Ectodermal cell (in vitro differentiated cells): Measurements from ENCODE around the gene TENT5A.
A peak's percentile ranks its signal among the peaks of the same experiment; 100 is the strongest.

ENCODE experiments used
- H3K27ac ChIP-seq: 2 replicates; pipeline ENCODE4 v1.7.0; 2013; ENCODE audit warnings: mild to moderate bottlenecking, low read depth, low read length; ENCODE audit not compliant: insufficient read depth, poor library complexity, severe bottlenecking
- H3K27me3 ChIP-seq: 2 replicates; pipeline ENCODE4 v1.7.0; 2013; ENCODE audit warnings: mild to moderate bottlenecking, low read length; ENCODE audit not compliant: insufficient read depth, control insufficient read depth, poor library complexity, severe bottlenecking
- H3K36me3 ChIP-seq: one replicate; pipeline ENCODE4 v1.7.0; 2013; ENCODE audit warnings: low read length; ENCODE audit not compliant: control insufficient read depth, insufficient read depth
- H3K4me1 ChIP-seq: one replicate; pipeline ENCODE4 v1.7.0; 2013; ENCODE audit warnings: low read length; ENCODE audit not compliant: control insufficient read depth, insufficient read depth
- H3K4me3 ChIP-seq: 2 replicates; pipeline ENCODE4 v1.7.0; 2013; ENCODE audit warnings: low read depth, low read length, control low read depth; ENCODE audit not compliant: insufficient read depth
- H3K9me3 ChIP-seq: 2 replicates; pipeline ENCODE4 v1.7.0; 2013; ENCODE audit warnings: mild to moderate bottlenecking, low read length, moderate library complexity; ENCODE audit not compliant: control insufficient read depth
- WGBS, 2 experiments: methylation state at CpG; one replicate each; pipeline ENCODE4 v1.1.7; 2013; ENCODE audit warnings: missing lambda C conversion rate in 2 of 2; 5-methylcytosine and 5-hydroxymethylcytosine counted together

Gene TENT5A

DNA sequence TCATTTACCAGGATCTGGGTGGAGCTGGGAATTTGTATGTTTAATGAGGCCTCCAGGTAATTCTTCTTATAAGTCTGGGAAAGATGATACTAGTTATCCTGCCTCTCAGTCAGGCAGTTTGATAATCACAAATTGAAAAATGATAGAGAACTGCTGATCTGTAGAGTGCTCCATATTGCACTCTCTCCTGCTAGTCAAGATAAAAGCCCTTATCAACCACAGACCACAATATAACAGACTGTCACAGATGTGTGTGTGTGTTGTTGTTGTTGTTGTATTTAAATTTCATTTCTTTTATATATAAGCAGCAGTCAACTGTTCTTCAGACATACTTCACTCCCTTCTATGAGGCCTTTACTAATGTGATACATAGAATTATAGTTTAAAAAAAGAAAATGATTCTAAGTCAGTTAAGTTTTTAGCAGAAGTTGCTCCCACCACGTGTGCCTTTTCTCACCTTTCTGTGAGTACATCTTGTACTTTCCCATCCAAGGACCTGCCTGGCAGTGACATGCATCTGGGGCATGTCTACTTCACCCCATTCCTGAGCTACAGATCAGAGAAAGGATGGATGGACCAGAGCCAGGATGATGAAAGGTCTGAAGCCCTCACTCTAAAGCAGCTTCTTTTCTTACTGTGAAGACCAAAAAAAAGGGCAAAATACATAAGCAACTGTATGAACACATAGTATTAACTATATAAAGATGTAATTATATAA, 29.8 kb downstream of the TENT5A start:
- WGBS, 2 experiments, result 89 to 100% methylated on average over 1 of the region's 1 CpG
- H3K4me3 ChIP-seq, result no peak overlapping the region
- no peak overlapping the region for H3K27ac ChIP-seq
- H3K4me1 ChIP-seq, result no peaks in the 10 kb centered on the region
- H3K27me3 ChIP-seq, result no peaks in the 10 kb centered on the region
- no peaks in the 10 kb centered on the region for H3K9me3 ChIP-seq
- H3K36me3 ChIP-seq, result no peaks in the 10 kb centered on the region

DNA sequence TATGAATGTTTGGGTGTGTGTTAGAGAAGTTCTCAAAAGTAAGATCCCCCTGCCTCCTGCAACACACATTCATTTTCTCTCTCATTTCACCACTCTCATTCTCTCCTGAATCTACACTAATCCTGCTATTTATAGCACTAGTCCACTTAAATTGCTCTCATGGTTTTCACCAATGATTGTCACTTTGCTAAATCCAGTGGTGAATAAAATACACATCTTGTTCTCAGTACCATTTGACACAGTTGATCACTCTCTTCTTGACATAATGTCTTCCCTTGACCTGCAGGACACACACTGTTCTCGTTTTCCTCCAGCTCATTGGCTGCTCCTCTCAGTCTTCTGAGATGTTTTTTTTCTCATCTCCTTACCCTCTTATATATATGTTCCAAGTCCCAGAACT, 32.1 kb downstream of the TENT5A start:
- H3K9me3 ChIP-seq, result no peaks in the 10 kb centered on the region
- no peaks in the 10 kb centered on the region for H3K27me3 ChIP-seq
- H3K4me1 ChIP-seq, result no peaks in the 10 kb centered on the region
- no peak overlapping the region for H3K4me3 ChIP-seq
- no peak overlapping the region for H3K27ac ChIP-seq
- 87 to 97% methylated on average over 1 of the region's 1 CpG for WGBS, 2 experiments
- no peaks in the 10 kb centered on the region for H3K36me3 ChIP-seq

DNA sequence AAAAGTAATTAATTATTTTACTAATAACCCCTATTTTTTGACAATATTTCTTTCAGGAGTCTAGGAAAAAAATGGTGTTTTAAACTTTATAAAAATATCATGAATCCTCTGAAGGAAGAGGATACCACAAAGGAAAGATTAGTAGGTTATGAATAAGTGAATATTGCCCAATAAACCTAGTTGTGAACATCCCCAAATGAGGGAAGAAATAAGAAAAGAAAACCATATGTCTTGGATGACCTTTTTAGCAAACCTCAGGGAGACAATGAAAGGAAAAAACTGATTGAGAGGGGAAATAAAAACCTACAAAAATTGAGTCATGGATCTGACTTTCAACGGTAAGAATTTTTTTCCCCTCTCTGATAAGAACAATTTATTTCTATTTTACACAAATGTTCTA, 34.4 kb downstream of the TENT5A start:
- Histone ChIP-seq H3K36me3 (no peaks in the 10 kb centered on the region), H3K9me3 (no peaks in the 10 kb centered on the region), H3K4me1 (no peaks in the 10 kb centered on the region), H3K27me3 (no peaks in the 10 kb centered on the region), H3K27ac (no peak overlapping the region), H3K4me3 (no peak overlapping the region)
- 90% methylated on average over 1 of the region's 1 CpG; no CpG with 5 or more reads in 1 of the 2 experiments for WGBS, 2 experiments

DNA sequence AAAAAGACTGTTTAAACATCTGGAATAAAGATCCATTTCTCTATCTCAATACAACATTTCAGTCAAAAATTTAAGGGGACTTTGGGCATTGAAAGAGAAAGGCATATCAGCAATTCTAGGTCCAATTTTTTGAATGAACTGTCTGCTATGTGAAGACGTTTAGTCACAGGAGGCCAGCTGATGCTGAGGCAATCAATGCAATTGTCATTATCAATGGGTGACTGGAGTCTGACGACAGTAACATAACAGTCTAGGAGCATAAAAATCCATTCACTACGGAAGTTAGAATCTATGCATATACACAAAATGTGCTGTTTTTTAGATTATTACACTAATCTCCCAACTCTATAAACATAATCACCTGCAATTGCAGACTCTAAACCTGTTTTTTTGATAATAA, 37.8 kb downstream of the TENT5A start:
- 85 to 89% methylated on average over 2 to 3 of the region's 3 CpGs for WGBS, 2 experiments
- H3K27me3 ChIP-seq, result no peaks in the 10 kb centered on the region

DNA sequence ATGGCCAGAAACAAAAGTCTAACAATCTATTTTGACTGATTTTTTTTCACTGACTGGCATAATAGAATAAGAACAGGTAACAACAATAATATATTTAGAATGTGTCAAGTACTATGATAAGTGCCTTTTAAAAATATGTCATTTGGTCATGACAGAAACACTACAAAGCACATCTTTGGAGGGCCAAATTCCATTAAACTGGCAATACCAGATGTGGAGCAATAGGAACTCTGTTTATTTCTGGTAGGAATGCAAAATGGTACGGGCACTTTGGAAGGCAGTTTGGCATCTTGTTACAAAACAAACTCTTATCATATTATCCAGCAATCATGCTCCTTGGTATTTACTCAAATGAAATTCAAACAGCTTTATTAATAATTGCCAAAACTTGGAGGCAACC, 39.3 kb downstream of the TENT5A start:
- Histone ChIP-seq H3K9me3 (no peaks in the 10 kb centered on the region), H3K27ac (no peak overlapping the region), H3K4me3 (no peak overlapping the region), H3K4me1 (peaks cover 6% of the 10 kb centered on the region), H3K27me3 (no peaks in the 10 kb centered on the region), H3K36me3 (no peaks in the 10 kb centered on the region)
- 75 to 100% methylated on average over 1 of the region's 1 CpG for WGBS, 2 experiments

More for the DNA sequence above, 37.8 kb downstream of the TENT5A start:
- Histone ChIP-seq H3K4me1 (no peaks in the 10 kb centered on the region), H3K9me3 (no peaks in the 10 kb centered on the region), H3K36me3 (no peaks in the 10 kb centered on the region), H3K27ac (no peak overlapping the region), H3K4me3 (no peak overlapping the region)

DNA sequence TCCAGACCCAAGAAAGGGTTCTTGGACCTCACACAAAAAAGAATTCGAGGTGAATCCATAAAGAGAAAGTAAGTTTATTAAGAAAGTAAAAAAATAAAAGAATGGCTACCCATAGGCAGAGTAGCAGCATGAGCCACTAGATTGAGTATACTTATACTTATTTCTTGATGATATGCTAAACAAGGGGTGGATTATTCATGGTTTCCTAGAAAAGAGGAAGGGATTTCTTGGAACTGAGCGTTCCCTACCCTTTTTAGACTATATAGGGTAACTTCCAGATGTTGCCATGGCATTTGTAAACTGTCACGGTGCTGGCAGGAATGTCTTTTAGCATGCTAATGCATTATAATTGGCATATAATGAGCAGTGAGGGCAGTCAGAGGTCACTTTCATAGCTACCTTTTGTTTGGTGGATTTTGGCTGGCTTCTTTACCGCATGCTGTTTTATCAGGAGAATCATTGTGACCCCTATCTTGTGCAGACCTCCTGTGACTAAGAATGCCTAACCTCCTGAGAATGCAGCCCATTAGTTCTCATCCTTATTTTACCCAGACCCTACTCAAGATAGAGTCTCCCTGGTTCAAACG, 44.3 kb downstream of the TENT5A start:
- Histone ChIP-seq H3K36me3 (no peaks in the 10 kb centered on the region), H3K4me3 (no peak overlapping the region), H3K4me1 (peaks cover 10% of the 10 kb centered on the region), H3K27me3 (no peaks in the 10 kb centered on the region), H3K27ac (peak overlapping the region; percentile 19), H3K9me3 (no peaks in the 10 kb centered on the region)
- 23 to 26% methylated on average over 5 of the region's 5 CpGs for WGBS, 2 experiments

DNA sequence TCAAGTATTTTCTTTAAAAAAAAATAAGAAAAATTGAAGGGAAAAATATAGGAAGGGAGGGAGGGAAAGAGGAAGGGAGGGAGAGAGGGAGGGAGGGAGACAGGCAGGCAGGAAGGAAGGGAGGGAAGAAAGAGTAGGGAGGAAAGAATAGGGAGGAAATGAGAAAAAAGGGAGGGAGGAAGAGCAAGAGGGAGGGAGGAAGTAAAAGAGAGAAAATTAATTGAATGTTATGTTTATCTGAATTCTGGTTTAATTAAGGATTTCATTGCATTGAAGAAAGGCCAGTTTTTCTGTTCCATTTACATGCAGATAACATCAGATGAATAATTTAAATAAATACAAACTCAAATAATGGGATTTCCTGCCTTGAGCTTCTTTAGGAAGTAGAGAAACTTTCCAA, 47.8 kb downstream of the TENT5A start:
- no peaks in the 10 kb centered on the region for H3K27me3 ChIP-seq
- no peaks in the 10 kb centered on the region for H3K36me3 ChIP-seq
- H3K4me1 ChIP-seq, result peaks cover 10% of the 10 kb centered on the region
- H3K4me3 ChIP-seq, result no peak overlapping the region
- no peaks in the 10 kb centered on the region for H3K9me3 ChIP-seq
- H3K27ac ChIP-seq, result no peak overlapping the region

DNA sequence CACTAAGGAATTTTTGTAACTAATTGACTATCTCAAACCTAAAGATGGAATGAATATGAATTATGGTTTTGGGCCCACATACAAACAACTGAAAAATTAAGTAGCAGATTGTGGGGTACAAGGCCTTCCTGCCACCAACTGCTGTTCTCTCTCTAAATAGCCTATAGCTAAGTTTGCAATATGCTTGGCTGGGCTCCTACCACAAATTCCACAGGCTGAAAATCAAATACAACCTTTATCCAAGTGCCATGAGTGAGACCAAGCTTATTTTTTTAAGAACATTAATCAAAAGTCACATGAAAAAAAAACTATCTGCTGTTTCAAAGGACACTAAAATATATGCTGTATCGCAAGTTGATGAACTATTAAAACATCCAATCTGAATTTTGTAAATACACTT, 52.1 kb downstream of the TENT5A start:
- no peaks in the 10 kb centered on the region for H3K36me3 ChIP-seq
- WGBS, 2 experiments, result 100% methylated on average over 1 of the region's 1 CpG; no CpG with 5 or more reads in 1 of the 2 experiments
- H3K9me3 ChIP-seq, result no peaks in the 10 kb centered on the region
- no peaks in the 10 kb centered on the region for H3K4me1 ChIP-seq
- no peak overlapping the region for H3K27ac ChIP-seq
- no peaks in the 10 kb centered on the region for H3K27me3 ChIP-seq
- no peak overlapping the region for H3K4me3 ChIP-seq

DNA sequence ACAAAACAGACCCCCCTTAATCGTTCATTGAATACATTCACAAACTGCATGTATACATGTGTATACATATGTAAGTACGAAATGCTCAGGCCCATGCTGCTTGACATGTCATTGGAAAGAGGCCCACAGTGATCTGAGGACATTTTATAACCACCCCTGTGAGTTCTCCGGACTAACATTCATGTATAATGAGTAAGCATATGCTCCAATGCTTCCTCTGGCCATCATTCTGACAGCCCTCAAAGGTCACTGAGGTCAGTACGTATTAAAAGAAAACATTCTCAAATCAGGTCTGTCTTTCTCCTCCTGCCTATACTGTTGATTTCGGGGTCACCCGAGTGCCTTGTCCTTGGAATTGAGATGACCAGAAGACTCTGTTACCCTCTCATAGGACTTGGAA, 54.9 kb downstream of the TENT5A start:
- Histone ChIP-seq H3K27ac (no peak overlapping the region), H3K36me3 (no peaks in the 10 kb centered on the region), H3K27me3 (no peaks in the 10 kb centered on the region), H3K4me3 (no peak overlapping the region), H3K4me1 (no peaks in the 10 kb centered on the region), H3K9me3 (no peaks in the 10 kb centered on the region)
- 88 to 93% methylated on average over 5 of the region's 6 CpGs for WGBS, 2 experiments

DNA sequence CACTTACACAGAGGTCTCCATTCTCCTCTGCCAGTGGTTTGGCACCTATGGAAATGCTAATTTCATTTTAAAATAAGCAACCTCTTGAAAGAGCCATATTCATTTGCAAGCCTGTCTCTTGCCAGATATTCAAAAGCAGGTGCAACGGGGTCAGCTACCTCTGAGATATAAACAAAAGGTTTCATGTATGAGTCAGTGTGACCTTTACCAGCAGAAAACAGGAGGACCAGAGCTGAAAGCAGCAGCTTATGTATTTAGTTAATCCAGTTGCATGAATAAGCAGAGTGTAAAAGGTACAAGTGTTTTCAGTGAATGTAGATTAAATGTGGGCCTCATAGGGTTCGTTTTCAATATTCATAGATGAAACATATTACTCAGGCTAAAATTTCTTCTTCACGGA, 56.0 kb downstream of the TENT5A start:
- H3K4me1 ChIP-seq, result no peaks in the 10 kb centered on the region
- WGBS, 2 experiments, result 73 to 76% methylated on average over 3 of the region's 3 CpGs

More for the DNA sequence above, 56.0 kb downstream of the TENT5A start:
- H3K9me3 ChIP-seq, result no peaks in the 10 kb centered on the region
- H3K4me3 ChIP-seq, result no peak overlapping the region
- no peaks in the 10 kb centered on the region for H3K36me3 ChIP-seq
- no peak overlapping the region for H3K27ac ChIP-seq
- H3K27me3 ChIP-seq, result no peaks in the 10 kb centered on the region
